ENCODE results near the gene DGKH.

Gene DGKH

GRCh38 chr13:42048342-42048683 is at the start of gene DGKH:
DGKH (plus strand) TSS chr13:42048648; CDS start chr13:42048774, 126 bp downstream.
- no peak for TF ChIP-seq CTCF (IDR thresholded peaks at IDR 0.05; ENCODE audit: control extremely low read depth, extremely low read depth, low read depth, missing control alignments)
- no peak for DNase-seq (ENCODE audit: extremely low spot score)
- POLR2A ChIA-PET: no interaction called here
- CTCF ChIA-PET: interaction anchor here (1.0 to 2.4 kb wide), 4 partner anchors 8 to 105 kb away, joined by 3 to 8 read pairs (median 4); no protein-coding TSS in a partner anchor

GRCh38 chr13:42000846-42001245 is 47.6 kb upstream of the DGKH start:
- POLR2A ChIA-PET: no interaction called here
- DNase-seq (ENCODE audit: extremely low spot score): no peak
- no peak for TF ChIP-seq CTCF (IDR thresholded peaks at IDR 0.05; ENCODE audit: control extremely low read depth, extremely low read depth, low read depth, missing control alignments)
- CTCF ChIA-PET: interaction anchor here (1.4 kb wide), 1 partner anchor 10 kb away, joined by 3 read pairs; no protein-coding TSS in a partner anchor

GRCh38 chr13:42001580-42001979 is 46.9 kb upstream of the DGKH start:
- CTCF ChIA-PET: interaction anchor here (1.4 kb wide), 1 partner anchor 11 kb away, joined by 3 read pairs; no protein-coding TSS in a partner anchor
- POLR2A ChIA-PET: interaction anchor here (0.7 kb wide), 1 partner anchor 15 kb away, joined by 3 read pairs; no protein-coding TSS in a partner anchor
- no peak for TF ChIP-seq CTCF (IDR thresholded peaks at IDR 0.05; ENCODE audit: control extremely low read depth, extremely low read depth, low read depth, missing control alignments)
- no peak for DNase-seq (ENCODE audit: extremely low spot score)

GRCh38 chr13:42002066-42002465 is 46.4 kb upstream of the DGKH start:
- CTCF ChIA-PET: interaction anchor here (1.4 to 1.6 kb wide), 2 partner anchors 11 to 13 kb away, joined by 3 to 9 read pairs; no protein-coding TSS in a partner anchor
- no peak for DNase-seq (ENCODE audit: extremely low spot score)

GRCh38 chr13:42007844-42008243 is 40.6 kb upstream of the DGKH start:
- ChIA-PET POLR2A (no interaction called here), CTCF (no interaction called here)
- TF ChIP-seq CTCF (IDR thresholded peaks at IDR 0.05; ENCODE audit: control extremely low read depth, extremely low read depth, low read depth, missing control alignments): no peak
- no peak for DNase-seq (ENCODE audit: extremely low spot score)

More at GRCh38 chr13:42002066-42002465, 46.4 kb upstream of the DGKH start:
- POLR2A ChIA-PET: interaction anchor here (0.7 kb wide), 1 partner anchor 16 kb away, joined by 3 read pairs; no protein-coding TSS in a partner anchor
- no peak for TF ChIP-seq CTCF (IDR thresholded peaks at IDR 0.05; ENCODE audit: control extremely low read depth, extremely low read depth, low read depth, missing control alignments)

- ChIA-PET POLR2A (no interaction called here), CTCF (no interaction called here)
- no peak for DNase-seq (ENCODE audit: extremely low spot score)
- TF ChIP-seq CTCF (IDR thresholded peaks at IDR 0.05; ENCODE audit: control extremely low read depth, extremely low read depth, low read depth, missing control alignments): no peak
Measured at GRCh38 chr13:42009057-42009456, 39.4 kb upstream of the DGKH start.
